Ascending aorta (tissue), 2 donors: ENCODE measurements around the gene THADA. TPM values are rescaled to one million over a fixed set of nuclear protein-coding genes. Genes with fewer than 3 reads are reported as not detected.
"Not testable (repeated sequence)": the region's sequence is repeated elsewhere in the genome, so short reads cannot be mapped to it uniquely, and the experiment has no call there.

Experiments used
- DNase-seq, 2 donors: peaks; one replicate each; pipeline ENCODE4 v3.0.0-alpha.2; 2019; ENCODE audit warnings: low spot score in 2 of 2
- H3K27ac ChIP-seq, 2 donors: fragments of 200-600 bp; sonication (generic); one replicate each; pipeline ENCODE4 v1.5.1; 2016 to 2017; ENCODE audit warnings: mild to moderate bottlenecking in 1 of 2
- H3K27me3 ChIP-seq: fragments of 200-600 bp; sonication (generic); one replicate; pipeline ENCODE4 v1.5.1; 2017
- H3K36me3 ChIP-seq, 2 donors: fragments of 200-600 bp; sonication (generic); one replicate each; pipeline ENCODE4 v1.5.1; 2016
- H3K4me1 ChIP-seq, 2 donors: fragments of 200-600 bp; sonication (generic); one replicate each; pipeline ENCODE4 v1.5.1; 2016 to 2017; ENCODE audit warnings: mild to moderate bottlenecking in 1 of 2
- H3K4me3 ChIP-seq, 2 donors: fragments of 200-600 bp; sonication (generic); one replicate each; pipeline ENCODE4 v1.5.1; 2016 to 2017; ENCODE audit warnings: mild to moderate bottlenecking in 1 of 2
- H3K9me3 ChIP-seq, 2 donors: fragments of 200-600 bp; sonication (generic); one replicate each; pipeline ENCODE4 v1.5.1; 2016
- CTCF ChIP-seq, 3 experiments: fragments of 200-600 bp in 2 of 3; fragments of 450-650 bp in 1 of 3; sonication (generic) in 2 of 3; IDR thresholded peaks; one replicate each; pipeline ENCODE4 v1.5.1; 2016 to 2019; ENCODE audit warnings: antibody characterized with exemption in 3 of 3, mild to moderate bottlenecking in 1 of 3, moderate library complexity in 1 of 3
- intact Hi-C: fragments of 100-400 bp; cut with DNase I; formaldehyde crosslinking; loops from one replicate; pipeline ENCODE4 v1.15.1; 2023
- total RNA-seq: library from RNA; depleted of rRNA; stranded (reverse); fragments of >200 nt; gene quantifications from one replicate; pipeline ENCODE4 v1.1.0, GENCODE V29; 2016

Gene THADA
- total RNA-seq, 1 donor from 2014 or later = 27.4 TPM

- H3K27me3 ChIP-seq = no peaks in the 10 kb centered on the region
- peaks cover 33 to 39% of the 10 kb centered on the region in 2 donors for H3K36me3 ChIP-seq
- H3K27ac ChIP-seq = no peak overlapping the region
- TF ChIP-seq CTCF (IDR thresholded peaks at IDR 0.05) = no peak
- peaks cover 0 to 6% of the 10 kb centered on the region in 2 donors for H3K9me3 ChIP-seq
- DNase-seq = no peak
- intact Hi-C loops = no loop called here
- H3K4me1 ChIP-seq = peaks cover 0 to 7% of the 10 kb centered on the region in 2 donors
- no peak overlapping the region for H3K4me3 ChIP-seq
Measured at GRCh38 chr2:43288417-43289305, 307.2 kb downstream of the THADA start.

GRCh38 chr2:43285987-43286386 is 309.9 kb downstream of the THADA start:
- H3K27me3 ChIP-seq = no peaks in the 10 kb centered on the region
- no peak for DNase-seq
- H3K27ac ChIP-seq = no peak overlapping the region
- TF ChIP-seq CTCF (IDR thresholded peaks at IDR 0.05) = no peak
- no peak overlapping the region for H3K4me3 ChIP-seq
- intact Hi-C loops = no loop called here
- peaks cover 0 to 6% of the 10 kb centered on the region in 2 donors for H3K9me3 ChIP-seq
- H3K4me1 ChIP-seq = no peaks in the 10 kb centered on the region
- H3K36me3 ChIP-seq = peaks cover 46 to 56% of the 10 kb centered on the region in 2 donors

- no peak for TF ChIP-seq CTCF (IDR thresholded peaks at IDR 0.05)
- Histone ChIP-seq H3K4me3 (no peak overlapping the region), H3K4me1 (no peaks in the 10 kb centered on the region), H3K36me3 (peaks cover 42 to 57% of the 10 kb centered on the region in 2 donors), H3K27me3 (no peaks in the 10 kb centered on the region), H3K27ac (no peak overlapping the region), H3K9me3 (peaks cover 0 to 6% of the 10 kb centered on the region in 2 donors)
- no peak for DNase-seq
- intact Hi-C loops = no loop called here
Measured at GRCh38 chr2:43284967-43285366, 310.9 kb downstream of the THADA start.

- H3K4me3 ChIP-seq, H3K9me3 ChIP-seq, H3K4me1 ChIP-seq, H3K27me3 ChIP-seq, H3K27ac ChIP-seq, DNase-seq, intact Hi-C loops: not testable (repeated sequence)
- peaks cover 42 to 62% of the 10 kb centered on the region in 2 donors for H3K36me3 ChIP-seq
Measured at GRCh38 chr2:43284347-43284746, 311.5 kb downstream of the THADA start.

- H3K4me1 ChIP-seq = peaks cover 7 to 17% of the 10 kb centered on the region in 2 donors
- TF ChIP-seq CTCF (IDR thresholded peaks at IDR 0.05) = no peak
- peaks cover 0 to 6% of the 10 kb centered on the region in 2 donors for H3K9me3 ChIP-seq
- H3K4me3 ChIP-seq = no peak overlapping the region
- intact Hi-C loops = no loop called here
- no peaks in the 10 kb centered on the region for H3K27me3 ChIP-seq
- peaks cover 34 to 45% of the 10 kb centered on the region in 2 donors for H3K36me3 ChIP-seq
- DNase-seq = no peak
- H3K27ac ChIP-seq = no peak overlapping the region
Measured at GRCh38 chr2:43280994-43281393, 314.8 kb downstream of the THADA start.

- TF ChIP-seq CTCF (IDR thresholded peaks at IDR 0.05) = no peak
- Histone ChIP-seq H3K36me3 (peaks cover 20 to 30% of the 10 kb centered on the region in 2 donors), H3K27ac (no peak overlapping the region), H3K27me3 (no peaks in the 10 kb centered on the region), H3K4me1 (peaks cover 10 to 27% of the 10 kb centered on the region in 2 donors), H3K4me3 (no peak overlapping the region), H3K9me3 (peaks cover 0 to 3% of the 10 kb centered on the region in 2 donors)
- intact Hi-C loops = no loop called here
- no peak for DNase-seq
Measured at GRCh38 chr2:43279317-43279840, 316.5 kb downstream of the THADA start.
